Progenitor cell of endocrine pancreas (in vitro differentiated cells): ENCODE measurements around the gene CCT4. TPM values are rescaled to one million over a fixed set of nuclear protein-coding genes. Genes with fewer than 3 reads are reported as not detected.

Experiments
- DNase-seq: peaks from one replicate; pipeline ENCODE4 v3.0.0; 2021; ENCODE audit warnings: low spot score; ENCODE audit not compliant: unreplicated experiment
- H3K27ac Mint-ChIP-seq: 2 replicates; pipeline ENCODE4 v1.8.0; 2021; ENCODE audit warnings: mild to moderate bottlenecking, moderate library complexity, mixed read lengths
- H3K27me3 Mint-ChIP-seq: 2 replicates; pipeline ENCODE4 v1.8.0; 2021; ENCODE audit warnings: mixed read lengths
- H3K36me3 Mint-ChIP-seq: 2 replicates; pipeline ENCODE4 v1.8.0; 2022; ENCODE audit warnings: mixed read lengths; ENCODE audit not compliant: insufficient read depth
- H3K4me1 Mint-ChIP-seq: 2 replicates; pipeline ENCODE4 v1.8.0; 2021; ENCODE audit warnings: low read depth, mixed read lengths
- H3K4me3 Mint-ChIP-seq: 2 replicates; pipeline ENCODE4 v1.8.0; 2021; ENCODE audit warnings: low read depth, mild to moderate bottlenecking, moderate library complexity, mixed read lengths
- H3K9me3 Mint-ChIP-seq: 2 replicates; pipeline ENCODE4 v1.8.0; 2021; ENCODE audit warnings: low read depth, mixed read lengths
- total RNA-seq: library from RNA; stranded (reverse); gene quantifications from 2 replicates; pipeline ENCODE4 v1.2.1, GENCODE V29; 2021
- TF ChIP-seq, protein P1 (sequence below): fragments of 200-600 bp; sonication (generic); IDR thresholded peaks from one replicate; pipeline ENCODE4 v1.5.0; 2021; ENCODE audit warnings: antibody characterized with exemption, mild to moderate bottlenecking; ENCODE audit not compliant: unreplicated experiment

The CCT4 gene
- total RNA-seq, 1 donor from 2014 or later: 167 TPM

DNA sequence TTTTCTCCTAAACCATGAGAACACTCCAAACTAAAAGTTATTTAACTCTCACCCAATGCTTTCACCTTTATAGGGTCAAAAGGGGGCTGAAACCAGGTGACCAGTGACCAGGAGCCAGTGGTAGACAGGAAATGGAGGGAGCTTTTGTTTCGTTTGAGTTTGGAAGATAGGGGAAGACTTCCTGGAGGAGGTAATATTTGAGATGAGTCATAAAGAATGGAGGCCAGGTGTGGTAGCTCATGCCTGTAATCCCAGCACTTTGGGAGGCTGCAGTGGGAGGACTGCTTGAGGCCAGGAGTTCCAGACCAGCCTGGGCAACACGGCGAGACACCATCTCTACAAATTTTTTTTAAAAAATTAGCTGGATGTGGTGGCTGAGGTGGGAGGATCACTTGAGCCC is 43.1 kb downstream of the CCT4 start:
- no peak overlapping the region for H3K27ac Mint-ChIP-seq
- TF ChIP-seq, protein P1, sequence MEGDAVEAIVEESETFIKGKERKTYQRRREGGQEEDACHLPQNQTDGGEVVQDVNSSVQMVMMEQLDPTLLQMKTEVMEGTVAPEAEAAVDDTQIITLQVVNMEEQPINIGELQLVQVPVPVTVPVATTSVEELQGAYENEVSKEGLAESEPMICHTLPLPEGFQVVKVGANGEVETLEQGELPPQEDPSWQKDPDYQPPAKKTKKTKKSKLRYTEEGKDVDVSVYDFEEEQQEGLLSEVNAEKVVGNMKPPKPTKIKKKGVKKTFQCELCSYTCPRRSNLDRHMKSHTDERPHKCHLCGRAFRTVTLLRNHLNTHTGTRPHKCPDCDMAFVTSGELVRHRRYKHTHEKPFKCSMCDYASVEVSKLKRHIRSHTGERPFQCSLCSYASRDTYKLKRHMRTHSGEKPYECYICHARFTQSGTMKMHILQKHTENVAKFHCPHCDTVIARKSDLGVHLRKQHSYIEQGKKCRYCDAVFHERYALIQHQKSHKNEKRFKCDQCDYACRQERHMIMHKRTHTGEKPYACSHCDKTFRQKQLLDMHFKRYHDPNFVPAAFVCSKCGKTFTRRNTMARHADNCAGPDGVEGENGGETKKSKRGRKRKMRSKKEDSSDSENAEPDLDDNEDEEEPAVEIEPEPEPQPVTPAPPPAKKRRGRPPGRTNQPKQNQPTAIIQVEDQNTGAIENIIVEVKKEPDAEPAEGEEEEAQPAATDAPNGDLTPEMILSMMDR: no peak
- no peak overlapping the region for H3K4me3 Mint-ChIP-seq
- no peaks in the 10 kb centered on the region for H3K9me3 Mint-ChIP-seq
- H3K27me3 Mint-ChIP-seq: no peaks in the 10 kb centered on the region
- H3K4me1 Mint-ChIP-seq: no peaks in the 10 kb centered on the region
- DNase-seq: no peak
- H3K36me3 Mint-ChIP-seq: peaks cover 9% of the 10 kb centered on the region

DNA sequence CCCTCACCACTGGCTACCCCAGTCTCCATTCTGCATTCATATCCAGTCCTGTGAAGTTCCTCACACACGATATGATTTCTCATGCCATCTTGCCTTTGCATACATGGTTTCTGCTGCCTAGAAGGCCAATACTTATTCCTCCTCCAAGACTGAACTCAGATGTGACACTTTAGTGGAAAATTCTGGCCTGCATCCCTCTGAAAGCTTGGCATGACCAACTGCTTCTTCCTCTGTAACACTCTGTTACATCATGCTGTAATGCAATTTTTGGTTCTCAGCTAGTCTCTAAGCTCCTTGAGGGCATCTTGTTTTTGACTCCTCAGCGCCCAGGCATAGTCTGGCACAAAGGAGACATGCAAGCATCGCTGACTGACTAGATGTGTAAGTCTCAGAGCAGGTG is 47.2 kb downstream of the CCT4 start:
- DNase-seq: no peak
- Mint-ChIP-seq H3K27me3 (no peaks in the 10 kb centered on the region), H3K9me3 (no peaks in the 10 kb centered on the region), H3K36me3 (peaks cover 16% of the 10 kb centered on the region), H3K27ac (no peak overlapping the region), H3K4me3 (no peak overlapping the region), H3K4me1 (no peaks in the 10 kb centered on the region)
- TF ChIP-seq, protein P1: no peak

GRCh38 chr2:61834893-61835292 is 53.6 kb downstream of the CCT4 start:
- no peak overlapping the region for H3K27ac Mint-ChIP-seq
- DNase-seq: no peak
- H3K36me3 Mint-ChIP-seq: peaks cover 28% of the 10 kb centered on the region
- no peaks in the 10 kb centered on the region for H3K4me1 Mint-ChIP-seq
- no peak overlapping the region for H3K4me3 Mint-ChIP-seq
- peaks cover 3% of the 10 kb centered on the region for H3K9me3 Mint-ChIP-seq
- no peaks in the 10 kb centered on the region for H3K27me3 Mint-ChIP-seq
- TF ChIP-seq, protein P1: no peak

- H3K9me3 Mint-ChIP-seq: peaks cover 3% of the 10 kb centered on the region
- H3K27ac Mint-ChIP-seq: no peak overlapping the region
- no peaks in the 10 kb centered on the region for H3K27me3 Mint-ChIP-seq
- TF ChIP-seq, protein P1: no peak
- H3K4me3 Mint-ChIP-seq: no peak overlapping the region
- DNase-seq: no peak
- no peaks in the 10 kb centered on the region for H3K4me1 Mint-ChIP-seq
- H3K36me3 Mint-ChIP-seq: peaks cover 29% of the 10 kb centered on the region
Observed at GRCh38 chr2:61833971-61834370, 54.5 kb downstream of the CCT4 start.

DNA sequence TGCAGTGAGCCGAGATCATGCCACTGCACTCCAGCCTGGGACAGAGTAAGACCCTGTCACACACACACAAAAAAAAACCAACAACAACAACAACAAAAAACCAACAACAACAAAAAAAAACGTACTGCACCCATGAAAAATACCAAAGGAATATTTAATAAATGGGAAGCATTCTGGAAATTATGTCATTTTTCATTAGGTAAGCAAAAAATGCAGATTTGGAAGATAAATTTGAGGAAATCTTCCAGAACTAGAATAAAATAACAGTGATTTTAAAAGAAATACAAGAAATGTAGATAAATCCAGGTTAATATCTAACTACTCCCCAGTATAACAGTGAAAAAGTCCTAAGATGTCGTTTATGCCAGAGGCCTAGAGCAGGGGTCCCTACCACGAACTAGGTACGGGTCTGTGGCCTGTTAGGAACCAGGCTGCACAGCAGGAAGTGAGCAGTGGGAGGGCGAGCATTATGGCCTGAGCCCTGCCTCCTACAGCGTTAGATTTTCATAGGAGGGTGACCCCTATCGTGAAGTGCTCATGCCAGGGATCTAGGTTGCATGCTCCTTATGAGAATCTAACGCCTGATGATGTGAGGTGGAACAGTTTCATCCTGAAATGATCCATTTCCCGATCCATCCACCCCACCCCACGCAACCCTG is 56.1 kb downstream of the CCT4 start:
- TF ChIP-seq, protein P1: no peak
- no peaks in the 10 kb centered on the region for H3K27me3 Mint-ChIP-seq
- no peaks in the 10 kb centered on the region for H3K4me1 Mint-ChIP-seq
- DNase-seq: no peak
- H3K36me3 Mint-ChIP-seq: peaks cover 32% of the 10 kb centered on the region
- no peak overlapping the region for H3K27ac Mint-ChIP-seq
- no peak overlapping the region for H3K4me3 Mint-ChIP-seq
- peaks cover 3% of the 10 kb centered on the region for H3K9me3 Mint-ChIP-seq
